GM12873 (cell line): ENCODE data around the gene CABCOCO1.

Experiments
- TF ChIP-seq, protein P1 (sequence below): IDR thresholded peaks from 2 replicates; pipeline ENCODE4 v1.5.1; 2012; ENCODE audit warnings: low read depth, mild to moderate bottlenecking, moderate library complexity, low read length, control low read depth; ENCODE audit not compliant: insufficient read depth; ENCODE audit errors: missing control alignments

The CABCOCO1 gene

DNA sequence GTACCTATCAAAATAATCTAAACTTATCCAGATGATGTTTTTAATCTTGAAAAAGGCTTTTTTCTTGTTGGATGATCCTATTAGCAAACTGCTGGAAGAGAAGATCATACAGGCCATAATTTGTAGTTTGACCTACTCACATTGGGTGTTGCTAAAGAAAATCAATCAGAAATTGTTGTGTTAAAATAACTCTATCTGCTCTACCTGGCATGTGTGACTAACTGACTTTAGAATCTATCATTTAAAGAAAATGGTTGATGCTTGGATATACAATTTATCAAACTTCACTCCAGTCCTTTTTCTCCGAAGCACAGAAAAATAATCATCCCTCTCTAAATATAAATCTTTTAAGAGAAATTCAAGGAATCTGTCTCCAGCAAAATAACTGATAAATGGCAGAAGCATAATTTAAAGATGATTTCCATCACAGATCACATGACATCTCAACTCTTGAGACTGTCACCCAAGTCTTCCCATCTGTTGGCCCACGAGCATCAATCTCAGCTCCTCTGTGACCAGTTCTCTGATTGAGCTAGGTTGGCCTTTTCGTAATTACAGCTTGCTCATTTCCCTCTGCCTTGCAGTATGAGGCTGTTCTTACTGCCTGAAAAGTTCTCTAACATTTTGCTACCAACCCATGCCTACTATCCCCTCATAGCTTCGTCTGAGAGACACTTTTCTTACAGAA, 36.4 kb downstream of the CABCOCO1 start:
- TF ChIP-seq, protein P1, sequence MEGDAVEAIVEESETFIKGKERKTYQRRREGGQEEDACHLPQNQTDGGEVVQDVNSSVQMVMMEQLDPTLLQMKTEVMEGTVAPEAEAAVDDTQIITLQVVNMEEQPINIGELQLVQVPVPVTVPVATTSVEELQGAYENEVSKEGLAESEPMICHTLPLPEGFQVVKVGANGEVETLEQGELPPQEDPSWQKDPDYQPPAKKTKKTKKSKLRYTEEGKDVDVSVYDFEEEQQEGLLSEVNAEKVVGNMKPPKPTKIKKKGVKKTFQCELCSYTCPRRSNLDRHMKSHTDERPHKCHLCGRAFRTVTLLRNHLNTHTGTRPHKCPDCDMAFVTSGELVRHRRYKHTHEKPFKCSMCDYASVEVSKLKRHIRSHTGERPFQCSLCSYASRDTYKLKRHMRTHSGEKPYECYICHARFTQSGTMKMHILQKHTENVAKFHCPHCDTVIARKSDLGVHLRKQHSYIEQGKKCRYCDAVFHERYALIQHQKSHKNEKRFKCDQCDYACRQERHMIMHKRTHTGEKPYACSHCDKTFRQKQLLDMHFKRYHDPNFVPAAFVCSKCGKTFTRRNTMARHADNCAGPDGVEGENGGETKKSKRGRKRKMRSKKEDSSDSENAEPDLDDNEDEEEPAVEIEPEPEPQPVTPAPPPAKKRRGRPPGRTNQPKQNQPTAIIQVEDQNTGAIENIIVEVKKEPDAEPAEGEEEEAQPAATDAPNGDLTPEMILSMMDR = no peak

DNA sequence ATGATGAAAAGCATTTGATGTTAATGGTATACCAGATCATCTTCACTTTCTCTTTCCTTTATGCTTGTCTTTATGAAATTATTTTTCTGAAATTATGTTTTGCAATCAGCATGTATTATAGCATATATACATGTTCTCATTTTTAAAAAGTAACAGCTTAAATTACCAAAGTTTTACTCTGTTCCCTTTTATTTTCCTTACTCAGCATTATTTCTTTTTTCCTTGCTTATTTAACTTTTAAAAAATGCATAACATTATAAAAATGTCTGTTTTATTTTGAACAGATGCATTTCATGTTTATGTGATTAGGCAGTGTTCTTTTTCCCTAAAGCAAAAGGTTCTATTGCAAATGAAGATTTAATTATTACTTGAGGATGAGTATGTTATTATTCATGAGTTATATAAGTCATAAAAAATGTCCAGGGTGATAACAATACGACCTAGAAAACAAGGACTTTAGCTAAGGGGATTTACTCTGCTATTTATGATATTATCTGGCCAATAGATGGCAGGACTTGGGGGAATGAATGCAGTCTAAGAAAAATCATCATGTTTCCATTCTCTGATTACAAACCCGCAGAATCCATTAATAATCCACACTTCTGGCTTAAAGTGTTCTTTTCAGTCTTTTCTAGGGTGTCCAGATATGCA, 38.5 kb downstream of the CABCOCO1 start:
- TF ChIP-seq, protein P1 = no peak

DNA sequence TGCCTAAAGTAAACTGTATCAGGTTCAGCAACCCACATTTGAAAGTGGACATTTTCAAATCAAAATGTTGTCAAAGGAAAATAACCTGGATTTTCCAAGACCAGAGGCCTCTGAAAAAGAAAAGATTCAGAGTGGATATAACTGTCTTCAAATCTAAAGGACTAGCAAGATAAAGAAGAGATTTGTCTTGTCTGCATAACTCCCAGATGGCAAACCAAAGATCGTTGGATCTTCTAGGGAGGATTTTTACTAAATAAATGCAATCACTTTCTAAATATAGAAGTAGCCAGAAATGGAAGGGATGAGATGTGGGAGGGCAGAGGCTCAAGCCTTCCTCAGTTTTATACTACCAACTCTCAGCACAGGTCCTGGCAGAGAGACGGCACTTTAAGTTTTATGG, 39.0 kb downstream of the CABCOCO1 start:
- TF ChIP-seq, protein P1 = no peak

DNA sequence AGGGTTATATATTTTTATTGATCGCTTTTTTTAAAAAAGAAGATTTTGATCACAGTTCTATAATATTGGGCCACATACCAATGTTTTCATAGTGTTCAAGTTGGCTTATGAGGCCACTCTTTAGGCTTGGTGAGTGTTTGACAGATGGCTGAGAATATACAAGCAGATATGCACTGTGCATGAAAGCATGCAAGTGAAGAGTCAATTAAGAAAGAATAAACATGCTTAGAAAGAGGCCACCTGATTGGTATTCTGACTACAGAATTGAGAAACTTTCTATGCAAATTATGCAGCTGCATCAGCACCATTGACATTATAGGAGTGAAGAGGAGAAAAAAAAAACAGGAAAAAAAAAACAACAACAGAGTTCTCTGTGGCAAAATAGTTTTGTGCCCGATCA, 39.9 kb downstream of the CABCOCO1 start:
- TF ChIP-seq, protein P1 = no peak

DNA sequence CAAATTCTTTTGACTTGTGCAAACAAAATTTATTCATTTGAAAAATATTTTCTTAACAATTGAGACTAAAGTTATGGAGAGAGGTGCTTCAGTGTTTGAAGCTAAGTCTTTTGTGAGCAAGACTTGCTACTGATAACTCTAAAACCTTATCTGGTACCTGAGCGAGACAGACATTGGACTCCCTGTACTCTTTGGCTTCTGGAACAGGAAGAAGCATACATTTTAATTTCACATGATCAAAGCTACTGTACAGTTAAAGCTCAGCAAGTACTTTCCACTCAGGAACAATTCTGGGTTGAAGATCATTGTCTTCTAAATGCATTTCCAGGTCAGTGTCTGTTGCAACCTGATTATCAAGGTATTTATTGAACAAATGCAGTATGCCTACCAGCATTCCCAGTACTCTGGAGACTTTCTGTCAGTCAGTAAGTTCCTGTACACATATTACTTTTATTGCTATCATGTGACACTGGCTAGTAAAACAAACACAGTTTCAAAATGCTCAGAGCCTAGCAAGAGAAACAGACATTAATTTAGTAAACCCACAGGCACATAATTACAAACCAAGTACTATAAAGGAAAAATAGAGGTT, 42.4 kb downstream of the CABCOCO1 start:
- TF ChIP-seq, protein P1 = no peak

DNA sequence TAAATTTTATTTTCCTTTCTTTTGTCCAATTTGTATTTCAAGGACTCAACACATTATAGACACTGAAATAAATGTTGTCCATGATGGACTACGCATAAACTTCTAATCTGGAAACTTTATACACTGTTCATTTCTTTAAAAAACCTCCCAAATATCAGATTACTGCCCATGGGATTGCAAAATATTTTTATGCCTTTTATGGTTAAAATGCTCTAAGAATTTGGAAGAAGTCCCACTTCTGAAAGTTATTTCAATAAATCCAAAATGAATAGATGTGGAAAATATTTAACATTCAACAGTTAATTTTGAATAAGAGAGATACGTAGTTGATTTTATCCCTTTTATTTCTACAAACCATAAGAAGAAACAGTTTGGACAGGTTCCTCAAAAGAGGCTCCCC, 46.1 kb downstream of the CABCOCO1 start:
- TF ChIP-seq, protein P1 = no peak

DNA sequence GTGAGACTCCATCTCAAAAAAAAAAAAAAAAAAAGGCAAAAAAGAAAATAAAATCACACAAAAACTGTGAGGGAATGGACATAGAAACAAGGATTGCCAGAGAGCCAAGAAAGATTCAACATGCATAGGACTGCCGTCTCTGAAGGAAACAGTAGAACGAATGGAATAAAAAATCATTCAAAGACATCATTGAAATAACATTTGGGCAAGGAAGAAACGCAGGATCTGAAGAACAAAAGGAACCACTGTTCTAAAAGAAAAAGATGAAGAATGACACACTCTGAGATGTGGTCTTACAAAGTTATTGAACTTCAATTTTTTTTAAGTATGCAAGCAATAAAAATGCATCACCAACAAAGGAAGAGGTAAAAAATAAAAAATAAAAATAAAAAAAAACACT, 57.2 kb downstream of the CABCOCO1 start:
- TF ChIP-seq, protein P1 = no peak
